HEK293 (cell line): ENCODE results near the gene FAM117B.

ENCODE experiments used
- GLIS1 ChIP-seq: fragments of 450-650 bp; formaldehyde crosslinking; IDR thresholded peaks from 2 replicates; pipeline ENCODE4 v1.5.1; 2016; ENCODE audit warnings: missing biosample characterization, missing genetic modification characterization
- MYNN ChIP-seq: fragments of 450-650 bp; formaldehyde crosslinking; IDR thresholded peaks from 2 replicates; pipeline ENCODE4 v1.5.1; 2016; ENCODE audit warnings: missing biosample characterization, missing genetic modification characterization, borderline replicate concordance
- OVOL3 ChIP-seq: fragments of 450-650 bp; formaldehyde crosslinking; IDR thresholded peaks from 2 replicates; pipeline ENCODE4 v1.5.1; 2016; ENCODE audit warnings: missing biosample characterization, missing genetic modification characterization
- ZBTB44 ChIP-seq: fragments of 450-650 bp; IDR thresholded peaks from 2 replicates; pipeline ENCODE4 v1.5.1; 2018; ENCODE audit warnings: missing biosample characterization, mild to moderate bottlenecking, missing genetic modification characterization
- ZNF114 ChIP-seq: fragments of 450-650 bp; formaldehyde crosslinking; IDR thresholded peaks from 2 replicates; pipeline ENCODE4 v1.5.0; 2017; ENCODE audit warnings: missing biosample characterization, missing genetic modification characterization
- ZNF121 ChIP-seq: fragments of 450-650 bp; formaldehyde crosslinking; IDR thresholded peaks from 2 replicates; pipeline ENCODE4 v1.5.1; 2016; ENCODE audit warnings: missing biosample characterization, missing genetic modification characterization
- ZNF214 ChIP-seq: fragments of 450-650 bp; formaldehyde crosslinking; IDR thresholded peaks from 2 replicates; pipeline ENCODE4 v1.5.1; 2017; ENCODE audit warnings: missing biosample characterization, mild to moderate bottlenecking, missing genetic modification characterization, borderline replicate concordance
- ZNF362 ChIP-seq: fragments of 450-650 bp; formaldehyde crosslinking; IDR thresholded peaks from 2 replicates; pipeline ENCODE4 v1.5.1; 2016; ENCODE audit warnings: missing biosample characterization, missing genetic modification characterization
- ZNF394 ChIP-seq: fragments of 450-650 bp; formaldehyde crosslinking; IDR thresholded peaks from 2 replicates; pipeline ENCODE4 v1.5.1; 2016; ENCODE audit warnings: missing biosample characterization, missing genetic modification characterization, mild to moderate bottlenecking, moderate library complexity, borderline replicate concordance
- ZNF449 ChIP-seq: fragments of 450-650 bp; formaldehyde crosslinking; IDR thresholded peaks from 2 replicates; pipeline ENCODE4 v1.5.1; 2017; ENCODE audit warnings: missing biosample characterization, mild to moderate bottlenecking, missing genetic modification characterization, moderate library complexity
- ZNF629 ChIP-seq: fragments of 450-650 bp; formaldehyde crosslinking; IDR thresholded peaks from 2 replicates; pipeline ENCODE4 v1.5.1; 2017; ENCODE audit warnings: missing biosample characterization, missing genetic modification characterization
- ZSCAN18 ChIP-seq: fragments of 450-650 bp; formaldehyde crosslinking; IDR thresholded peaks from 2 replicates; pipeline ENCODE4 v1.5.1; 2016; ENCODE audit warnings: missing biosample characterization, missing genetic modification characterization
- TF ChIP-seq, protein P1 (sequence below): fragments of 450-650 bp; formaldehyde crosslinking; IDR thresholded peaks from 2 replicates; pipeline ENCODE4 v1.5.1; 2016; ENCODE audit warnings: missing biosample characterization, missing genetic modification characterization
- TF ChIP-seq, protein P2 (sequence below): fragments of 450-650 bp; formaldehyde crosslinking; IDR thresholded peaks from 2 replicates; pipeline ENCODE4 v1.5.1; 2016; ENCODE audit warnings: missing biosample characterization, missing genetic modification characterization

- TF ChIP-seq, protein P1, sequence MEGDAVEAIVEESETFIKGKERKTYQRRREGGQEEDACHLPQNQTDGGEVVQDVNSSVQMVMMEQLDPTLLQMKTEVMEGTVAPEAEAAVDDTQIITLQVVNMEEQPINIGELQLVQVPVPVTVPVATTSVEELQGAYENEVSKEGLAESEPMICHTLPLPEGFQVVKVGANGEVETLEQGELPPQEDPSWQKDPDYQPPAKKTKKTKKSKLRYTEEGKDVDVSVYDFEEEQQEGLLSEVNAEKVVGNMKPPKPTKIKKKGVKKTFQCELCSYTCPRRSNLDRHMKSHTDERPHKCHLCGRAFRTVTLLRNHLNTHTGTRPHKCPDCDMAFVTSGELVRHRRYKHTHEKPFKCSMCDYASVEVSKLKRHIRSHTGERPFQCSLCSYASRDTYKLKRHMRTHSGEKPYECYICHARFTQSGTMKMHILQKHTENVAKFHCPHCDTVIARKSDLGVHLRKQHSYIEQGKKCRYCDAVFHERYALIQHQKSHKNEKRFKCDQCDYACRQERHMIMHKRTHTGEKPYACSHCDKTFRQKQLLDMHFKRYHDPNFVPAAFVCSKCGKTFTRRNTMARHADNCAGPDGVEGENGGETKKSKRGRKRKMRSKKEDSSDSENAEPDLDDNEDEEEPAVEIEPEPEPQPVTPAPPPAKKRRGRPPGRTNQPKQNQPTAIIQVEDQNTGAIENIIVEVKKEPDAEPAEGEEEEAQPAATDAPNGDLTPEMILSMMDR (tag by site-specific recombination), result no peak
- no peak for TF ChIP-seq MYNN
- no peak for TF ChIP-seq ZBTB44 (tag by site-specific recombination)
- no peak for TF ChIP-seq ZNF449
- no peak for TF ChIP-seq ZSCAN18
- no peak for TF ChIP-seq ZNF362 (tag by site-specific recombination)
- no peak for TF ChIP-seq OVOL3 (tag by site-specific recombination)
- no peak for TF ChIP-seq ZNF114 (tag by site-specific recombination)
- no peak for TF ChIP-seq ZNF214
- no peak for TF ChIP-seq ZNF629 (tag by site-specific recombination)
- no peak for TF ChIP-seq GLIS1
- TF ChIP-seq ZNF394, result no peak
- TF ChIP-seq, protein P2, sequence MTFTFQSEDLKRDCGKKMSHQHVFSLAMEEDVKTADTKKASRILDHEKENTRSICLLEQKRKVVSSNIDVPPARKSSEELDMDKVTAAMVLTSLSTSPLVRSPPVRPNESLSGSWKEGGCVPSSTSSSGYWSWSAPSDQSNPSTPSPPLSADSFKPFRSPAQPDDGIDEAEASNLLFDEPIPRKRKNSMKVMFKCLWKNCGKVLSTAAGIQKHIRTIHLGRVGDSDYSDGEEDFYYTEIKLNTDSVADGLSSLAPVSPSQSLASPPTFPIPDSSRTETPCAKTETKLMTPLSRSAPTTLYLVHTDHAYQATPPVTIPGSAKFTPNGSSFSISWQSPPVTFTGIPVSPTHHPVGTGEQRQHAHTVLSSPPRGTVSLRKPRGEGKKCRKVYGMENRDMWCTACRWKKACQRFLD (tag by site-specific recombination), result no peak
- no peak for TF ChIP-seq ZNF121 (tag by site-specific recombination)
Measured at GRCh38 chr2:202797944-202798343, 163.2 kb downstream of the FAM117B start.
